ENCODE data around the gene ATP8A2.
"Not testable (repeated sequence)": the region's sequence is repeated elsewhere in the genome, so short reads cannot be mapped to it uniquely, and the experiment has no call there.

The ATP8A2 gene

GRCh38 chr13:25371875-25372283 lies at the start of gene ATP8A2:
Gene ATP8A2 (plus strand): TSS chr13:25371974. CDS start chr13:25372213, 239 bp downstream.
- DNase-seq: peak in 10 of 58 donors; percentile 4 to 57 (median 28)

- no peak for DNase-seq
These were observed 47.7 kb upstream of the ATP8A2 start for GRCh38 chr13:25324100-25324499.

GRCh38 chr13:25329706-25330105 lies 42.1 kb upstream of the ATP8A2 start:
- DNase-seq: no peak

GRCh38 chr13:25330541-25330940 lies 41.2 kb upstream of the ATP8A2 start:
- no peak for DNase-seq

- DNase-seq: no peak
These were observed 35.9 kb upstream of the ATP8A2 start for GRCh38 chr13:25335856-25336255.

- DNase-seq: no peak
These were observed 26.2 kb upstream of the ATP8A2 start for GRCh38 chr13:25345576-25345975.

GRCh38 chr13:25347151-25347550 lies 24.6 kb upstream of the ATP8A2 start:
- DNase-seq: no peak

GRCh38 chr13:25351404-25351803 lies 20.4 kb upstream of the ATP8A2 start:
- DNase-seq: no peak

GRCh38 chr13:25352230-25352629 lies 19.5 kb upstream of the ATP8A2 start:
- no peak for DNase-seq

- no peak for DNase-seq
These were observed 19.0 kb upstream of the ATP8A2 start for GRCh38 chr13:25352806-25353205.

- no peak for DNase-seq
These were observed 18.4 kb upstream of the ATP8A2 start for GRCh38 chr13:25353344-25353743.

GRCh38 chr13:25354377-25354776 lies 17.4 kb upstream of the ATP8A2 start:
- DNase-seq: no peak

GRCh38 chr13:25360443-25360842 lies 11.3 kb upstream of the ATP8A2 start:
- DNase-seq: not testable (repeated sequence)

- DNase-seq: no peak
These were observed 6.0 kb upstream of the ATP8A2 start for GRCh38 chr13:25365720-25366235.

- DNase-seq: peak in 1 of 58 donors; percentile 14
These were observed 458 bp upstream of the ATP8A2 start for GRCh38 chr13:25371158-25371874.

- DNase-seq: peak in 21 of 58 donors; percentile 5 to 75 (median 40)
These were observed 709 bp downstream of the ATP8A2 start for GRCh38 chr13:25372284-25373081.

- peak in 2 of 58 donors; percentile 9 to 16 for DNase-seq
These were observed 4.1 kb downstream of the ATP8A2 start for GRCh38 chr13:25375727-25376358.

- no peak for DNase-seq
These were observed 5.6 kb downstream of the ATP8A2 start for GRCh38 chr13:25377244-25377962.

- DNase-seq: peak in 21 of 58 donors; percentile 13 to 78 (median 43)
These were observed 6.8 kb downstream of the ATP8A2 start for GRCh38 chr13:25378528-25378927.

- DNase-seq: peak in 1 of 58 donors; percentile 9
These were observed 7.2 kb downstream of the ATP8A2 start for GRCh38 chr13:25379011-25379410.

GRCh38 chr13:25380082-25380481 lies 8.3 kb downstream of the ATP8A2 start:
- no peak for DNase-seq

Measured in anterior cingulate cortex (tissue), 58 donors.